ENCODE data around the gene PPP3CB. TPM values are rescaled to one million over a fixed set of nuclear protein-coding genes. Genes with fewer than 3 reads are reported as not detected.

PPP3CB gene
- total RNA-seq, 4 donors from 2014 or later: 62.2 to 99.5 (median 77.8) TPM

DNA sequence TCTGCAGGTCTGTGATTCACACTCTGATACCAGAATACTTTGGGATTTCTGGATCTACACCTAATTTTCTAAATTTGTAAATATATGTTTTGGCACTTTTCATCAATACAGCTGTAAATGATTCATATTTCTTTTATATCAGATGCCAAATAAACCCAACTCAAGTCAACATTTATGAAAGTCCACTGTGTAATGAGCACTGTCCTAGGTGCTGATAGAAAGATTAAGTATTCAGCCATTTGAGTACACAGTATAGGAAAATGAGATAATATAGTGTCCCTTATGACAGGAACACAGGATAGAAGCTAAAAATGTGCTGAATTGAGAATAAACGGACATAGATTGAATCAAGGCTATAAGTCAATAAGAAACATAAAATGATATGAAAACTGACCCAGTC, 88.3 kb downstream of the PPP3CB start:
- TF ChIP-seq CTCF (IDR thresholded peaks at IDR 0.05; ENCODE audit: low read depth): no peak

DNA sequence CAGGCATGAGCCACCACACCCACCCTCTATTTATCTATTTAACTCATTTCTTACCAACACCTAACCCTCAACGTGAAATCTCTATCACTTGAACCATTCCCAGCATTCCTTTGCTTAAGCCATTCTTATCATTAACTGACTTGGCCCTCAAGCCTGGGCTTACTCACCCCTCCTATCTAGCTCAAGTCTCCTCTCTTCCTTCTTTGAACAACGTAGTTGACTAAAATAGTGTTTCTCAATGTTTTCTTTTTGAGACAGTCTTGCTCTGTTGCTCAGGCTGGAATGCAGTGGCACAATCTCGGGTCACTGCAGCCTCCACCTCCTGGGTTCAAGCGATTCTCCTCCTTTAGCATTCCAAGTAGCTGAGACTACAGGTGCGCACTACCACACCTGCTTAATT, 89.0 kb downstream of the PPP3CB start:
- TF ChIP-seq CTCF (IDR thresholded peaks at IDR 0.05; ENCODE audit: low read depth): no peak

DNA sequence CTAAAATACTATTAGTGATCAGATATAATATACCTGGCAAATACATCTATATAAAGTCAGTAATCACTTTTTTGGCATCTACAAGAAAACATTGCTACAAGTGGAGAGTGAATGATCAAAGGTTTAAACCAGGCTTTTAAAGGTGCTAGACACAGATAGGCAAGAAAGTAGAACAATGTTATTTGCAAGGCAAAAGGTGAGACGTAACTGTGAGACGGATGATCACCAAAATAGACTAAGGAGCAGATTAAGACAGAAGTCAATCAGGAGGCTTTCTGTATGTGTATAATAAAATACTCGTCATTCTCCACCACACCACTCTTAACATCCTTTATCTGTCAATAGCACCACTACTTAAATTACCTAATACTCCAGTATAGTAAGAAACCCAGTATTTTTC, 90.3 kb downstream of the PPP3CB start:
- no peak for TF ChIP-seq CTCF (IDR thresholded peaks at IDR 0.05; ENCODE audit: low read depth)

- TF ChIP-seq CTCF (IDR thresholded peaks at IDR 0.05; ENCODE audit: low read depth): no peak
Observed at GRCh38 chr10:73404690-73405089, 91.1 kb downstream of the PPP3CB start.

GRCh38 chr10:73401636-73402035, 94.2 kb downstream of the PPP3CB start:
- TF ChIP-seq CTCF (IDR thresholded peaks at IDR 0.05; ENCODE audit: low read depth): no peak

DNA sequence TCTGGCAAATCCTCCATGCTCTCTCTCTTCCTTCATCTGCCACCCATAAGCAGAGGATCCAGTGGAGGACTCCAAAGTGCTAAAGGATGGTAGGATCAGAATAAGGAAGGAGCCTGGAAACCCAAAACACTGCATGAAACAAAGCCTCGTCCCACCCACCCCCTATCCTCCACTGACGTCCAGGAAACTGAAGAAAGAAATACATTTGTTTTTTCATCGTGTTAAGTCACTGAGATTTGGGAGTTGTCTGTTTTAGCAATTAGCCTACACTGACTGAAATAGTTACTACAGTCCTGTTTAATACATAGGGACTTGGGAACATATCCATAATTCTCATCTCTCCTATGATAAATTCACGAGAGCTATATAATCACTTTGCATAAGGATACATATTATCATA, 96.8 kb downstream of the PPP3CB start:
- TF ChIP-seq CTCF (IDR thresholded peaks at IDR 0.05; ENCODE audit: low read depth): no peak

DNA sequence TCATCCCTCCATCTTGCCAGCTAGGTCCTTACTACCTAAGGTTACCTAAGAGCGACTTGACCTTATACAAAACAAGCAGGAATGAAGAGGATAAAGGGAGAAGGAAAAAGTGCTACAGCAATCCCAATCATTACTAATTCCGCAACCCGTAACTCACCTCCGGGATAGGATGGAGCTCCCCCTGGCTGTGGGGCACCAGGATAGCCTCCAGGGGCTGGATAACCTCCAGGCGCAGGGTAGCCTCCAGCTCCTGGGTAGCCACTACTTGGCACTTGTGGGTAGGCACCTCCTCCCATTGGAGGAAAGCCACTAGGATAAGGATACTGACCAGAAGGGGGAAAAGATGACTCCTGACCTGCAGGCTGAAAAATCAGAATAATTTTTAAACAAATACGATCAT, 97.8 kb downstream of the PPP3CB start:
- no peak for TF ChIP-seq CTCF (IDR thresholded peaks at IDR 0.05; ENCODE audit: low read depth)
